T-helper 1 cell (primary cell): ENCODE results near the gene CASK.
A peak's percentile ranks its signal among the peaks of the same experiment; 100 is the strongest.

Experiments
- DNase-seq, 5 donors: peaks; one replicate each; pipeline ENCODE4 v3.0.0-alpha.2; 2012 to 2020

The CASK gene

GRCh38 chrX:41824551-41824950 is 98.8 kb downstream of the CASK start:
- DNase-seq = no peak

GRCh38 chrX:41823402-41823801 is 100.0 kb downstream of the CASK start:
- no peak for DNase-seq

GRCh38 chrX:41822892-41823291 is 100.5 kb downstream of the CASK start:
- no peak for DNase-seq

- no peak for DNase-seq
These were observed 115.3 kb downstream of the CASK start for GRCh38 chrX:41808047-41808446.

GRCh38 chrX:41802958-41803357 is 120.4 kb downstream of the CASK start:
- DNase-seq = no peak

GRCh38 chrX:41799661-41800060 is 123.7 kb downstream of the CASK start:
- no peak for DNase-seq

- DNase-seq = peak in 1 of 5 donors; percentile 18
These were observed 126.8 kb downstream of the CASK start for GRCh38 chrX:41796577-41796976.

- peak in 1 of 5 donors; percentile 3 for DNase-seq
These were observed 127.3 kb downstream of the CASK start for GRCh38 chrX:41796046-41796445.

- no peak for DNase-seq
These were observed 134.0 kb downstream of the CASK start for GRCh38 chrX:41789374-41789773.

GRCh38 chrX:41785685-41786084 is 137.7 kb downstream of the CASK start:
- no peak for DNase-seq

GRCh38 chrX:41781500-41781899 is 141.9 kb downstream of the CASK start:
- DNase-seq = peak in 1 of 5 donors; percentile 47

GRCh38 chrX:41779941-41780340 is 143.4 kb downstream of the CASK start:
- DNase-seq = no peak

- DNase-seq = no peak
These were observed 144.3 kb downstream of the CASK start for GRCh38 chrX:41779030-41779564.

GRCh38 chrX:41761702-41762101 is 161.7 kb downstream of the CASK start:
- no peak for DNase-seq

GRCh38 chrX:41761169-41761568 is 162.2 kb downstream of the CASK start:
- no peak for DNase-seq

- DNase-seq = peak in 1 of 5 donors; percentile 50
These were observed 163.5 kb downstream of the CASK start for GRCh38 chrX:41759817-41760216.

GRCh38 chrX:41758401-41758800 is 165.0 kb downstream of the CASK start:
- DNase-seq = no peak

- no peak for DNase-seq
These were observed 172.6 kb downstream of the CASK start for GRCh38 chrX:41750716-41751115.

GRCh38 chrX:41739871-41740270 is 183.5 kb downstream of the CASK start:
- no peak for DNase-seq

- DNase-seq = peak in 2 of 5 donors; percentile 2 to 63
These were observed 186.3 kb downstream of the CASK start for GRCh38 chrX:41737065-41737464.

GRCh38 chrX:41734530-41734929 is 188.8 kb downstream of the CASK start:
- DNase-seq = peak in 1 of 5 donors; percentile 21

GRCh38 chrX:41733939-41734338 is 189.4 kb downstream of the CASK start:
- DNase-seq = peak in 1 of 5 donors; percentile 59

- no peak for DNase-seq
These were observed 191.1 kb downstream of the CASK start for GRCh38 chrX:41732260-41732659.

GRCh38 chrX:41730081-41730480 is 193.3 kb downstream of the CASK start:
- DNase-seq = no peak

GRCh38 chrX:41728125-41728524 is 195.2 kb downstream of the CASK start:
- no peak for DNase-seq
